Common myeloid progenitor, CD34-positive (primary cell): ENCODE data around the gene TMEM214.

Source experiments
- CTCF ChIA-PET: fragments of 350-600 bp; sonication (Branson Sonifier 250); formaldehyde crosslinking; loops from one replicate; lab custom pipeline; 2021; ENCODE audit warnings: antibody characterized with exemption; lab: Charles Lee
- POLR2A ChIA-PET: fragments of 350-600 bp; sonication (Branson Sonifier 250); formaldehyde crosslinking; loops from one replicate; lab custom pipeline; 2021; ENCODE audit warnings: antibody characterized with exemption; lab: Charles Lee
- DNase-seq, 3 donors: peaks; one replicate each; pipeline versions ENCODE4 v3.0.0 to v3.0.0-alpha.2; 2013
- H3K27ac ChIP-seq, 2 experiments: 1 replicate in 1 of 2; 2 replicates in 1 of 2; pipeline ENCODE4 v1.7.0; 2013; ENCODE audit warnings: inconsistent platforms in 2 of 2, low read length in 2 of 2, mild to moderate bottlenecking in 2 of 2, low read depth in 1 of 2, moderate library complexity in 1 of 2; ENCODE audit not compliant: severe bottlenecking in 2 of 2, insufficient read depth in 1 of 2, poor library complexity in 1 of 2
- H3K27me3 ChIP-seq, 5 experiments: replicated peaks in 2 of 5; 1 replicate in 3 of 5; 2 replicates in 2 of 5; pipeline versions ENCODE4 v1.6.1 to v1.7.0; 2013; ENCODE audit warnings: low read length in 4 of 5, mild to moderate bottlenecking in 2 of 5, moderate library complexity in 2 of 5, inconsistent platforms in 1 of 5; ENCODE audit not compliant: insufficient read depth in 5 of 5, control insufficient read depth in 4 of 5
- H3K36me3 ChIP-seq, 4 experiments: 1 replicate in 2 of 4; 2 replicates in 2 of 4; pipeline versions ENCODE4 v1.6.1 to v1.7.0; 2013; ENCODE audit warnings: low read length in 3 of 4, control low read depth in 1 of 4, mild to moderate bottlenecking in 1 of 4; ENCODE audit not compliant: control insufficient read depth in 4 of 4, insufficient read depth in 4 of 4
- H3K4me1 ChIP-seq, 4 experiments: 1 replicate in 3 of 4; 2 replicates in 1 of 4; pipeline versions ENCODE4 v1.6.1 to v1.7.1; 2013; ENCODE audit warnings: low read length in 3 of 4, mild to moderate bottlenecking in 3 of 4, control low read depth in 1 of 4, inconsistent platforms in 1 of 4, moderate library complexity in 1 of 4; ENCODE audit not compliant: control insufficient read depth in 4 of 4, insufficient read depth in 4 of 4; ENCODE audit errors: control extremely low read depth in 1 of 4
- H3K4me3 ChIP-seq, 7 experiments: 1 replicate in 4 of 7; 2 replicates in 3 of 7; pipeline versions ENCODE4 v1.5.1 to v1.7.0; 2013; ENCODE audit warnings: mild to moderate bottlenecking in 7 of 7, low read length in 6 of 7, moderate library complexity in 6 of 7, inconsistent platforms in 2 of 7, low read depth in 2 of 7, control low read depth in 1 of 7; ENCODE audit not compliant: insufficient read depth in 4 of 7, control insufficient read depth in 1 of 7; ENCODE audit errors: extremely low read depth in 1 of 7
- H3K9me3 ChIP-seq, 5 experiments: 1 replicate in 4 of 5; 2 replicates in 1 of 5; pipeline versions ENCODE4 v1.6.1 to v1.7.1; 2013; ENCODE audit warnings: low read length in 4 of 5, mild to moderate bottlenecking in 2 of 5, inconsistent platforms in 1 of 5, low read depth in 1 of 5, moderate library complexity in 1 of 5; ENCODE audit not compliant: control insufficient read depth in 4 of 5, insufficient read depth in 2 of 5; ENCODE audit errors: control extremely low read depth in 1 of 5
- WGBS: methylation state at CpG from one replicate; pipeline ENCODE4 v1.1.5; 2013; ENCODE audit not compliant: insufficient coverage; 5-methylcytosine and 5-hydroxymethylcytosine counted together

TMEM214 gene

DNA sequence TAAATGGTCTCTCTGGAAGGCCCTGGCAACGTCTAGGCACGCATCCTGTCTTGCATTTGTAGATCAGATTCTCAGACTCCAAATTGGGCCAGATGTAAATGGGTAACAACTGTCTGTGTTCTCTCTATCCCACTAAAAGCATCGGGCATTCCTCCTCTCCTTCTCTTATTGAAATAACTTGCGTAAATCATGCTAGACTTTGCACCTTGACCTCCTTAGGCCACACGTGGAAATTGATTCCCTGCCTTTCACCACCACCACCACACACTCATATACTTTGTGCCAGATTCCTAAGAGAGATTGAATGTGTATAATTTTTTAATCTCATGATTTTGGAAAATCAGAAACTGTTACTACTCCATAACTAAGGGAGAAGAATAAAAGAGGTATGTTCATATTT, 41.0 kb upstream of the TMEM214 start:
- ChIA-PET POLR2A (no interaction called here), CTCF (interaction anchor here (8.0 kb wide), 1 partner anchor 10 kb away, joined by 39 read pairs; no protein-coding TSS in a partner anchor)
- H3K27ac ChIP-seq, result no peak overlapping the region
- DNase-seq, result no peak
- peaks cover 0 to 4% (median 0%) of the 10 kb centered on the region in 5 experiments for H3K27me3 ChIP-seq
- WGBS, result 90% methylated on average over 4 of the region's 5 CpGs
- H3K36me3 ChIP-seq, result no peaks in the 10 kb centered on the region
- no peaks in the 10 kb centered on the region for H3K4me1 ChIP-seq
- H3K4me3 ChIP-seq, result no peak overlapping the region
- no peaks in the 10 kb centered on the region for H3K9me3 ChIP-seq

DNA sequence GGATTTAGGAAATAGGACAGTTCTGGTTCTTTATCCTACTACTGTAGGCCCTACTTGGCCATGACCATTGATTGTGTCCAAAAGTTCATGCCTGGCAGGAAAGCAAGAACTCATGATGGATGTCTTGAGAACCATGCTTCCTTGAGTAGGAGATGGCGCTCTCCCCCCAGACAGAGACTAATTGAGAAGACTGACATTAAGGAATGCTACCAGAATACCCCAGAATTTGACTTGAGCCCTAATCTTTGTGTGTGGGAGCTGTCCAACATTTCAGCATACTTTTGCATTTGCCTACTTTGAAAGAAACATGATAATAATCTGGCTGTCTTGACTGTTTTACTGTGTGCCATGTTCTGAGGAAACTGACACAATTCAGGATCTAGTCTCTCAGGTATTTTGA, 39.0 kb upstream of the TMEM214 start:
- CTCF ChIA-PET, result interaction anchor here (1.0 to 8.0 kb wide), 6 partner anchors 10 to 32 kb away, joined by 3 to 39 read pairs (median 10); no protein-coding TSS in a partner anchor
- no peaks in the 10 kb centered on the region for H3K9me3 ChIP-seq
- H3K4me1 ChIP-seq, result no peaks in the 10 kb centered on the region
- POLR2A ChIA-PET, result no interaction called here
- no peak overlapping the region for H3K27ac ChIP-seq
- no peaks in the 10 kb centered on the region for H3K36me3 ChIP-seq
- H3K4me3 ChIP-seq, result no peak overlapping the region
- WGBS, result 100% methylated on average over 1 of the region's 1 CpG
- peak in 2 of 3 donors; percentile 44 to 46 for DNase-seq
- peaks cover 0 to 4% (median 0%) of the 10 kb centered on the region in 5 experiments for H3K27me3 ChIP-seq

DNA sequence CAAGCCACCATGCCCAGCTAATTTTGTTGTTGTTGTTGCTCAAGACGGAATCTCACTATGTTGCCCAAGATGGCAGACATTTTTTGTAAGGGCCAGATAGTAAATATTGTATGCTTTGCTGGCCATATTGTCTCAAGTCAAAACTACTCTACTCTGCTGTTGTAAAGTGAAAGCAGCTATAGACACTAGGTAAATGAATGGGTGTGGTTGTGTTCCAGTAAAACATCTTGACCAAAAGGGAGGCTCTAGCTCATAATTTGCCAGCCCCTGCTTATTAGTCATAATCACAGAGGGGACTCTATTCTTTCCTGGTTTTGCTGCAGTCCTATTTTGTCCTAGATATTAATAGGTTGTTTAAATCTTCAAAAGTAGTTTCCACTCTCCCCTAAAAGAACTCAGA, 37.8 kb upstream of the TMEM214 start:
- H3K27ac ChIP-seq, result no peak overlapping the region
- H3K4me1 ChIP-seq, result no peaks in the 10 kb centered on the region
- no peaks in the 10 kb centered on the region for H3K36me3 ChIP-seq
- ChIA-PET POLR2A (no interaction called here), CTCF (interaction anchor here (0.7 to 8.0 kb wide), 5 partner anchors 9 to 184 kb away, joined by 3 to 39 read pairs (median 10); no protein-coding TSS in a partner anchor)
- no peaks in the 10 kb centered on the region for H3K9me3 ChIP-seq
- no peak overlapping the region for H3K4me3 ChIP-seq
- WGBS, result no CpG with 5 or more reads among the region's 1 CpG
- no peak for DNase-seq
- H3K27me3 ChIP-seq, result peaks cover 0 to 4% (median 0%) of the 10 kb centered on the region in 5 experiments

DNA sequence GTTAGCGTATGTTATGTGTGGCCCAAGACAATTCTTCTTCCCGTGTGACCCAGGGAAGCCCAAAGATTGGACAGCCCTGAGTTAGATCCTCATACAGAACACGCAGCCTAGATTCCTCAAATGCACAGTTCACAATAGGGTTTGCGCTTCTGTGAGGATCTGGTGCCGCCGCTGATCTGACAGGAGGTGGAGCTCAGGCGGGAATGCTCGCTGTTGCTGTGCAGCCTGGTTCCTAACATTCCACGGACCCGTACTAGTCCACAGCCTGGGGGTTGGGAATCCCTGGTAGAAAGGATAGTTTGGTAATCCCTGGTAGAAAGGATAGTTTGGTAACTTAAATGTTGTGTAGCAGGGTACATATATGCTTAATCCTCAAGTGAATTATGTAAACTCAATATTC, 35.4 kb upstream of the TMEM214 start:
- Histone ChIP-seq H3K36me3 (no peaks in the 10 kb centered on the region), H3K9me3 (no peaks in the 10 kb centered on the region), H3K4me1 (peaks cover 0 to 6% (median 2%) of the 10 kb centered on the region in 4 experiments), H3K27me3 (peaks cover 0 to 4% (median 0%) of the 10 kb centered on the region in 5 experiments), H3K4me3 (no peak overlapping the region), H3K27ac (no peak overlapping the region)
- ChIA-PET CTCF (interaction anchor here (1.1 to 8.0 kb wide), 4 partner anchors 9 to 36 kb away, joined by 3 to 39 read pairs (median 6); no protein-coding TSS in a partner anchor), POLR2A (no interaction called here)
- no peak for DNase-seq
- 95% methylated on average over 10 of the region's 10 CpGs for WGBS

DNA sequence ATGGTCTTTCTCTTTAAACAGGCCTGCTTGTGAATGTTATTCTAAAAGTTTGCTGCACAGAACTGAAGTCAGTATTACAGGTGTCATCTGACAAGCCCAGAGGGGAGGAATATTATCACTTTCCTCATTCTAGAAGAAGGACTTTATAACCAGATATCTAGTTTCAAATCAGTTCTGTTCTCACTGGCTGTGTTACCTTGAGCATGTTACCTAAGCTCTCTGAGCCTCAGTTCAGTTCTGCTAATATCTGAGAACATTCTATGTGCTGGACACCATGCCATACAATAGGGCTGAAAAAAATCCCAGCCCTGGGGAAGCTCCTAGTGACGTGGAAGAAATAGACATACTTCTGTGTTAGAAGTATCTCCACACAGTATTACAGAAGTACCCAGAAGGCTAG, 34.4 kb upstream of the TMEM214 start:
- no CpG with 5 or more reads among the region's 1 CpG for WGBS
- POLR2A ChIA-PET, result interaction anchor here (0.6 kb wide), 1 partner anchor 18 kb away, joined by 4 read pairs; no protein-coding TSS in a partner anchor
- CTCF ChIA-PET, result interaction anchor here (0.8 to 8.0 kb wide), 6 partner anchors 9 to 154 kb away, joined by 3 to 39 read pairs (median 4); no protein-coding TSS in a partner anchor
- Histone ChIP-seq H3K36me3 (no peaks in the 10 kb centered on the region), H3K27me3 (peaks cover 0 to 7% (median 0%) of the 10 kb centered on the region in 5 experiments), H3K27ac (no peak overlapping the region), H3K4me3 (no peak overlapping the region), H3K9me3 (no peaks in the 10 kb centered on the region), H3K4me1 (peaks cover 0 to 6% (median 2%) of the 10 kb centered on the region in 4 experiments)
- no peak for DNase-seq

DNA sequence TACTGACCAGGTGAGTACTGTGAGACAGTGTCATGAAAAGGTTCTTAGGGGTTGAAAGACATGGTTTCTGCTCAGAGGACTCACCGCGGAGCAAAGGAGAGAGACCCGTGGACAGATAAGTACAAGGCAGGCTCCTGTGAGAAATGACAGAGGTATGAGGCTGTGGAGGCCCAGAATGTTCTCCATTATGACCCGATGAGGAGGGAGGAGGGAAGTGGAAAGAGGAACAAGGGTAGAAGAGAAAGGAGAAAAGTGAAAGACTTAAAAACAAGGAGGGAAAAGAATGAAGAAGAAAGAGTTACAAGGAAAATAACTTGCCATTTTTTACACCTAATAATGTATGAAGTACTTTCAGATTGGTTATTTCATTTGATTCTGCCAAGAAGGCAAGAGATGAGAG, 32.5 kb upstream of the TMEM214 start:
- ChIA-PET POLR2A (no interaction called here), CTCF (no interaction called here)
- 56% methylated on average over 4 of the region's 4 CpGs for WGBS

DNA sequence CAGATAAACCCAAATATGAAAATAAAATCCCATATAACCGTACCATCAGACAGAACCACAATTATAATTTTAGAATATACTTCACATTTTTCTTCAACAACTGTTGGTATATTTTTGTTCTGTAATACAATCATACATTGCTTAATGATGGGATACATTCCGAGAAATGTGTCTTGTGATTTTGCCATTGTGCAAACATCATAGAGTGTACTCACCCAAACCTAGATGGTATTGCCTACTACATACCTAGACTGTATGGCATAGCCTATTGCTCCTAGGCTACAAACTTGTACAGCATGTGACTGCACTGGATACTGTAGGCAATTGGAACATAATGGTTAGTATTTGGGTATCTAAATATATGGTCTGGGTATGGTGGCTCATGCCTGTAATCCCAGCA, 31.8 kb upstream of the TMEM214 start:
- ChIA-PET POLR2A (no interaction called here), CTCF (no interaction called here)

More for the DNA sequence above, 32.5 kb upstream of the TMEM214 start:
- Histone ChIP-seq H3K27ac (no peak overlapping the region), H3K27me3 (peaks cover 0 to 3% (median 0%) of the 10 kb centered on the region in 5 experiments), H3K36me3 (no peaks in the 10 kb centered on the region), H3K4me3 (no peak overlapping the region), H3K9me3 (no peaks in the 10 kb centered on the region), H3K4me1 (peaks cover 0 to 6% (median 2%) of the 10 kb centered on the region in 4 experiments)
- DNase-seq, result peak in 1 of 3 donors; percentile 31

More for the DNA sequence above, 31.8 kb upstream of the TMEM214 start:
- H3K27ac ChIP-seq, result no peak overlapping the region
- no peak for DNase-seq
- H3K36me3 ChIP-seq, result no peaks in the 10 kb centered on the region
- no peaks in the 10 kb centered on the region for H3K9me3 ChIP-seq
- no peak overlapping the region for H3K4me3 ChIP-seq
- peaks cover 0 to 6% (median 2%) of the 10 kb centered on the region in 4 experiments for H3K4me1 ChIP-seq
- peaks cover 0 to 3% (median 0%) of the 10 kb centered on the region in 5 experiments for H3K27me3 ChIP-seq
- no CpG with 5 or more reads among the region's 2 CpGs for WGBS
